CD14-positive monocyte (primary cell): Measurements from ENCODE around the gene SLC10A7. TPM values are rescaled to one million over a fixed set of nuclear protein-coding genes. Genes with fewer than 3 reads are reported as not detected.

Experiments
- DNase-seq, 3 donors: peaks; one replicate each; pipeline ENCODE4 v3.0.0-alpha.2; 2011 to 2022
- H2AFZ ChIP-seq: 2 replicates; pipeline ENCODE4 v1.6.0; 2012; ENCODE audit warnings: mild to moderate bottlenecking, low read depth, low read length, inconsistent platforms; ENCODE audit not compliant: insufficient read depth, poor library complexity, severe bottlenecking
- H3K27ac ChIP-seq, 2 donors: 1 replicate in 1 of 2; 2 replicates in 1 of 2; pipeline ENCODE4 v1.5.1; 2012 to 2013; ENCODE audit warnings: low read length in 2 of 2, control low read depth in 1 of 2, inconsistent platforms in 1 of 2, low read depth in 1 of 2, mild to moderate bottlenecking in 1 of 2
- H3K27me3 ChIP-seq, 2 donors: one replicate each; pipeline versions ENCODE4 v1.6.0 to v1.6.1; 2011 to 2013; ENCODE audit warnings: low read length in 2 of 2; ENCODE audit not compliant: control insufficient read depth in 2 of 2, insufficient read depth in 2 of 2
- H3K36me3 ChIP-seq, 2 donors: replicated peaks in 1 of 2; 1 replicate in 1 of 2; 2 replicates in 1 of 2; pipeline versions ENCODE4 v1.5.1 to v1.6.1; 2012 to 2013; ENCODE audit warnings: low read length in 2 of 2, control low read depth in 1 of 2, inconsistent platforms in 1 of 2, mild to moderate bottlenecking in 1 of 2; ENCODE audit not compliant: insufficient read depth in 2 of 2, control insufficient read depth in 1 of 2
- H3K4me1 ChIP-seq, 2 donors: 1 replicate in 1 of 2; 2 replicates in 1 of 2; pipeline versions ENCODE4 v1.5.1 to v1.6.1; 2012 to 2013; ENCODE audit warnings: low read length in 2 of 2, control low read depth in 1 of 2, inconsistent platforms in 1 of 2, mild to moderate bottlenecking in 1 of 2, moderate library complexity in 1 of 2; ENCODE audit not compliant: insufficient read depth in 2 of 2, control insufficient read depth in 1 of 2
- H3K4me2 ChIP-seq: replicated peaks from 2 replicates; pipeline ENCODE3; 2012; ENCODE audit warnings: low read length, moderate library complexity, mild to moderate bottlenecking; ENCODE audit not compliant: poor library complexity, severe bottlenecking; ENCODE audit errors: extremely low read depth
- H3K4me3 ChIP-seq, 3 experiments: fragments of 200-600 bp in 1 of 3; sonication (generic) in 1 of 3; replicated peaks in 1 of 3; 1 replicate in 2 of 3; 2 replicates in 1 of 3; pipeline ENCODE4 v1.5.1; 2011 to 2013; ENCODE audit warnings: low read length in 3 of 3, mild to moderate bottlenecking in 3 of 3, control low read depth in 2 of 3, low read depth in 2 of 3, inconsistent platforms in 1 of 3, moderate library complexity in 1 of 3
- H3K79me2 ChIP-seq: 2 replicates; pipeline ENCODE4 v1.6.0; 2012; ENCODE audit warnings: mild to moderate bottlenecking, control low read depth, inconsistent platforms, low read length, moderate library complexity; ENCODE audit not compliant: insufficient read depth
- H3K9ac ChIP-seq: 2 replicates; pipeline ENCODE4 v1.6.0; 2017; ENCODE audit warnings: low read length, mild to moderate bottlenecking; ENCODE audit not compliant: insufficient read depth, poor library complexity, severe bottlenecking
- H3K9me3 ChIP-seq, 2 donors: replicated peaks in 1 of 2; 1 replicate in 1 of 2; 2 replicates in 1 of 2; pipeline versions ENCODE4 v1.5.1 to v1.6.1; 2012 to 2013; ENCODE audit warnings: low read length in 2 of 2, control low read depth in 1 of 2; ENCODE audit not compliant: control insufficient read depth in 1 of 2, insufficient read depth in 1 of 2
- H4K20me1 ChIP-seq: 2 replicates; pipeline ENCODE4 v1.6.0; 2012; ENCODE audit warnings: mild to moderate bottlenecking, low read length, control low read depth, moderate library complexity; ENCODE audit not compliant: insufficient read depth
- H3K27ac Mint-ChIP-seq, 7 donors: one replicate each; pipeline ENCODE4 v1.8.0; 2020; ENCODE audit warnings: mild to moderate bottlenecking in 7 of 7, mixed read lengths in 7 of 7, moderate library complexity in 6 of 7, inconsistent platforms in 2 of 7
- H3K27me3 Mint-ChIP-seq, 3 donors: one replicate each; pipeline ENCODE4 v1.8.0; 2021 to 2022; ENCODE audit warnings: low read depth in 3 of 3, mild to moderate bottlenecking in 3 of 3, mixed read lengths in 3 of 3, moderate library complexity in 3 of 3, inconsistent platforms in 1 of 3
- H3K36me3 Mint-ChIP-seq, 2 donors: one replicate each; pipeline ENCODE4 v1.8.0; 2020; ENCODE audit warnings: mixed read lengths in 2 of 2, inconsistent platforms in 1 of 2, mild to moderate bottlenecking in 1 of 2
- H3K4me1 Mint-ChIP-seq: one replicate; pipeline ENCODE4 v1.8.0; 2020; ENCODE audit warnings: mild to moderate bottlenecking, mixed read lengths
- H3K4me3 Mint-ChIP-seq, 2 donors: one replicate each; pipeline ENCODE4 v1.8.0; 2020; ENCODE audit warnings: mild to moderate bottlenecking in 2 of 2, mixed read lengths in 2 of 2, moderate library complexity in 1 of 2
- H3K9me3 Mint-ChIP-seq, 7 donors: one replicate each; pipeline ENCODE4 v1.8.0; 2020 to 2022; ENCODE audit warnings: mixed read lengths in 7 of 7, mild to moderate bottlenecking in 6 of 7, moderate library complexity in 6 of 7, inconsistent platforms in 2 of 7
- CTCF ChIP-seq: fragments of 200-600 bp; IDR thresholded peaks from one replicate; pipeline ENCODE4 v1.8.0; 2022; ENCODE audit warnings: antibody characterized with exemption, mild to moderate bottlenecking
- WGBS: methylation state at CpG from one replicate; pipeline ENCODE4 v1.1.5; 2013; ENCODE audit warnings: missing lambda C conversion rate; ENCODE audit not compliant: insufficient coverage; 5-methylcytosine and 5-hydroxymethylcytosine counted together
- intact Hi-C, 2 donors: fragments of 100-400 bp; cut with micrococcal nuclease; formaldehyde crosslinking; loops; one replicate each; pipeline versions ENCODE4 v1.15.0 to v1.15.1; 2023
- polyA plus RNA-seq, 3 donors: library from polyadenylated mRNA; depleted of rRNA in 1 of 3; unstranded in 2 of 3; stranded (reverse) in 1 of 3; fragments of 300-500 nt in 2 of 3; fragments of >200 nt in 1 of 3; fragmentation: Illumina TruSeq in 2 of 3; gene quantifications; 1 replicate in 2 of 3; 2 replicates in 1 of 3; pipeline ENCODE4 v1.2.3, GENCODE V29; 2012 to 2021

Gene SLC10A7
- polyA plus RNA-seq, 3 donors: 6.6 to 8.3 (median 6.8) TPM

GRCh38 chr4:146446555-146446954 is 75.2 kb downstream of the SLC10A7 start:
- Histone ChIP-seq H3K4me3 (no peak overlapping the region), H3K36me3 (peaks cover 2 to 12% of the 10 kb centered on the region in 2 donors), H2AFZ (no peak overlapping the region), H4K20me1 (no peaks in the 10 kb centered on the region), H3K27ac (no peak overlapping the region), H3K4me2 (no peak overlapping the region), H3K79me2 (no peaks in the 10 kb centered on the region), H3K27me3 (no peaks in the 10 kb centered on the region), H3K9me3 (peaks cover 0 to 8% of the 10 kb centered on the region in 2 donors), H3K9ac (no peak overlapping the region), H3K4me1 (no peaks in the 10 kb centered on the region)
- Mint-ChIP-seq H3K36me3 (peaks cover 15 to 16% of the 10 kb centered on the region in 2 donors), H3K4me3 (no peak overlapping the region), H3K4me1 (peaks cover 6% of the 10 kb centered on the region), H3K27me3 (peaks cover 0 to 1% (median 0%) of the 10 kb centered on the region in 3 donors), H3K27ac (no peak overlapping the region), H3K9me3 (peaks cover 5 to 16% (median 7%) of the 10 kb centered on the region in 7 donors)
- no peak for DNase-seq
- intact Hi-C loops: no loop called here
- no CpG with 5 or more reads among the region's 4 CpGs for WGBS
- TF ChIP-seq CTCF: no peak

GRCh38 chr4:146445198-146446150 is 76.3 kb downstream of the SLC10A7 start:
- no peak for TF ChIP-seq CTCF
- H3K36me3 ChIP-seq: peaks cover 2 to 12% of the 10 kb centered on the region in 2 donors
- Mint-ChIP-seq H3K9me3 (peaks cover 0 to 11% (median 7%) of the 10 kb centered on the region in 7 donors), H3K4me3 (no peak overlapping the region), H3K27ac (peak overlapping the region in 1 of 7 donors; percentile 51), H3K36me3 (peaks cover 18 to 20% of the 10 kb centered on the region in 2 donors), H3K4me1 (no peaks in the 10 kb centered on the region), H3K27me3 (peaks cover 0 to 1% (median 0%) of the 10 kb centered on the region in 3 donors)
- no peaks in the 10 kb centered on the region for H3K79me2 ChIP-seq
- H3K9ac ChIP-seq: no peak overlapping the region
- no peak overlapping the region for H3K4me2 ChIP-seq
- no peak for DNase-seq
- intact Hi-C loops: no loop called here
- no peak overlapping the region for H3K4me3 ChIP-seq
- WGBS: 97% methylated on average over 20 of the region's 37 CpGs
- peaks cover 0 to 8% of the 10 kb centered on the region in 2 donors for H3K9me3 ChIP-seq
- H2AFZ ChIP-seq: no peak overlapping the region
- no peaks in the 10 kb centered on the region for H4K20me1 ChIP-seq
- H3K27me3 ChIP-seq: no peaks in the 10 kb centered on the region
- H3K4me1 ChIP-seq: no peaks in the 10 kb centered on the region
- no peak overlapping the region for H3K27ac ChIP-seq
